ENCODE results near the gene LCN15.
"Not testable (repeated sequence)": the region's sequence is repeated elsewhere in the genome, so short reads cannot be mapped to it uniquely, and the experiment has no call there.

Gene LCN15

GRCh38 chr9:136773386-136774044 is 9.2 kb upstream of the LCN15 start:
- DNase-seq = peak; percentile 83

- DNase-seq = peak; percentile 54
These were observed 7.6 kb upstream of the LCN15 start for GRCh38 chr9:136771907-136772415.

- DNase-seq = peak; percentile 75
These were observed 5.4 kb upstream of the LCN15 start for GRCh38 chr9:136769710-136770191.

GRCh38 chr9:136766410-136767120 is 2.2 kb upstream of the LCN15 start:
- DNase-seq = peak; percentile 68

- not testable (repeated sequence) for DNase-seq
These were observed 1.6 kb upstream of the LCN15 start for GRCh38 chr9:136765745-136766409.

GRCh38 chr9:136765041-136765440 is 723 bp upstream of the LCN15 start:
- no peak for DNase-seq

GRCh38 chr9:136763649-136764035 is 676 bp downstream of the LCN15 start:
- DNase-seq = no peak

GRCh38 chr9:136762915-136763648 is 1.2 kb downstream of the LCN15 start:
- peak; percentile 88 for DNase-seq

GRCh38 chr9:136762221-136762691 is 2.1 kb downstream of the LCN15 start:
- no peak for DNase-seq

- no peak for DNase-seq
These were observed 2.8 kb downstream of the LCN15 start for GRCh38 chr9:136761545-136761981.

- DNase-seq = peak; percentile 87
These were observed 3.3 kb downstream of the LCN15 start for GRCh38 chr9:136760834-136761544.

GRCh38 chr9:136760424-136760823 is 3.9 kb downstream of the LCN15 start:
- DNase-seq = no peak

- DNase-seq = no peak
These were observed 4.6 kb downstream of the LCN15 start for GRCh38 chr9:136759436-136760325.

GRCh38 chr9:136759001-136759400 is 5.3 kb downstream of the LCN15 start:
- DNase-seq = no peak

- no peak for DNase-seq
These were observed 6.6 kb downstream of the LCN15 start for GRCh38 chr9:136757751-136758140.

- DNase-seq = no peak
These were observed 7.0 kb downstream of the LCN15 start for GRCh38 chr9:136757328-136757727.

- DNase-seq = no peak
These were observed 7.5 kb downstream of the LCN15 start for GRCh38 chr9:136756836-136757235.

- no peak for DNase-seq
These were observed 8.2 kb downstream of the LCN15 start for GRCh38 chr9:136756134-136756438.

GRCh38 chr9:136755302-136756133 is 8.8 kb downstream of the LCN15 start:
- DNase-seq = not testable (repeated sequence)

GRCh38 chr9:136754626-136755301 is 9.6 kb downstream of the LCN15 start:
- no peak for DNase-seq
